ENCODE measurements around the gene NUDT22.

NUDT22 gene

GRCh38 chr11:64204464-64204989 lies 21.5 kb upstream of the NUDT22 start:
- peak; percentile 96 for DNase-seq
- in situ Hi-C loops (cut with MboI; ENCODE audit: low pct_unique_long_range_greater_than_20kb, low sequenced_read_pairs) = no loop called here

GRCh38 chr11:64206457-64207255 lies 19.4 kb upstream of the NUDT22 start, which contains the start of gene FERMT3:
Gene FERMT3, plus strand, starts transcription at chr11:64206721. Its CDS starts 644 bp downstream, at chr11:64207365.
- in situ Hi-C loops (cut with MboI; ENCODE audit: low pct_unique_long_range_greater_than_20kb, low sequenced_read_pairs) = no loop called here
- DNase-seq = peak; percentile 92

GRCh38 chr11:64207256-64208085 lies 18.6 kb upstream of the NUDT22 start:
- peak; percentile 92 for DNase-seq
- in situ Hi-C loops (cut with MboI; ENCODE audit: low pct_unique_long_range_greater_than_20kb, low sequenced_read_pairs) = no loop called here

GRCh38 chr11:64208086-64208795 lies 17.8 kb upstream of the NUDT22 start:
- in situ Hi-C loops (cut with MboI; ENCODE audit: low pct_unique_long_range_greater_than_20kb, low sequenced_read_pairs) = no loop called here

GRCh38 chr11:64208796-64209562 lies 17.1 kb upstream of the NUDT22 start:
- no peak for DNase-seq
- in situ Hi-C loops (cut with MboI; ENCODE audit: low pct_unique_long_range_greater_than_20kb, low sequenced_read_pairs) = no loop called here

More at GRCh38 chr11:64208086-64208795, 17.8 kb upstream of the NUDT22 start:
- DNase-seq = no peak

- no peak for DNase-seq
- in situ Hi-C loops (cut with MboI; ENCODE audit: low pct_unique_long_range_greater_than_20kb, low sequenced_read_pairs) = no loop called here
Observed at GRCh38 chr11:64209563-64209843, 16.6 kb upstream of the NUDT22 start.

- DNase-seq = no peak
- in situ Hi-C loops (cut with MboI; ENCODE audit: low pct_unique_long_range_greater_than_20kb, low sequenced_read_pairs) = no loop called here
Observed at GRCh38 chr11:64210301-64211020, 15.6 kb upstream of the NUDT22 start.

GRCh38 chr11:64211181-64211872 lies 14.7 kb upstream of the NUDT22 start:
- in situ Hi-C loops (cut with MboI; ENCODE audit: low pct_unique_long_range_greater_than_20kb, low sequenced_read_pairs) = no loop called here

GRCh38 chr11:64216879-64217278 lies 9.2 kb upstream of the NUDT22 start:
- no peak for DNase-seq
- in situ Hi-C loops (cut with MboI; ENCODE audit: low pct_unique_long_range_greater_than_20kb, low sequenced_read_pairs) = no loop called here

More at GRCh38 chr11:64211181-64211872, 14.7 kb upstream of the NUDT22 start:
- no peak for DNase-seq

GRCh38 chr11:64218628-64219353 lies 7.3 kb upstream of the NUDT22 start:
- in situ Hi-C loops (cut with MboI; ENCODE audit: low pct_unique_long_range_greater_than_20kb, low sequenced_read_pairs) = no loop called here
- no peak for DNase-seq

GRCh38 chr11:64219354-64219684 lies 6.8 kb upstream of the NUDT22 start:
- in situ Hi-C loops (cut with MboI; ENCODE audit: low pct_unique_long_range_greater_than_20kb, low sequenced_read_pairs) = no loop called here
- DNase-seq = no peak

GRCh38 chr11:64219755-64220154 lies 6.3 kb upstream of the NUDT22 start:
- no peak for DNase-seq

GRCh38 chr11:64220271-64220670 lies 5.8 kb upstream of the NUDT22 start:
- in situ Hi-C loops (cut with MboI; ENCODE audit: low pct_unique_long_range_greater_than_20kb, low sequenced_read_pairs) = no loop called here
- DNase-seq = no peak

More at GRCh38 chr11:64219755-64220154, 6.3 kb upstream of the NUDT22 start:
- in situ Hi-C loops (cut with MboI; ENCODE audit: low pct_unique_long_range_greater_than_20kb, low sequenced_read_pairs) = no loop called here

GRCh38 chr11:64220798-64221197 lies 5.3 kb upstream of the NUDT22 start:
- DNase-seq = no peak
- in situ Hi-C loops (cut with MboI; ENCODE audit: low pct_unique_long_range_greater_than_20kb, low sequenced_read_pairs) = no loop called here

GRCh38 chr11:64222651-64223000 lies 3.4 kb upstream of the NUDT22 start:
- DNase-seq = no peak

GRCh38 chr11:64223001-64223651 lies 2.9 kb upstream of the NUDT22 start:
- in situ Hi-C loops (cut with MboI; ENCODE audit: low pct_unique_long_range_greater_than_20kb, low sequenced_read_pairs) = no loop called here
- no peak for DNase-seq

More at GRCh38 chr11:64222651-64223000, 3.4 kb upstream of the NUDT22 start:
- in situ Hi-C loops (cut with MboI; ENCODE audit: low pct_unique_long_range_greater_than_20kb, low sequenced_read_pairs) = no loop called here
